ENCODE measurements around the gene DYNLL2. TPM values are rescaled to one million over a fixed set of nuclear protein-coding genes. Genes with fewer than 3 reads are reported as not detected.
"Not testable (repeated sequence)": the region's sequence is repeated elsewhere in the genome, so short reads cannot be mapped to it uniquely, and the experiment has no call there.

Gene DYNLL2
- total RNA-seq, 2 experiments from 2014 or later = 12.4 to 22.5 TPM

- Histone ChIP-seq H4K20me1 (ENCODE audit: insufficient read depth, low read length) (no peaks in the 10 kb centered on the region), H3K4me3 (ENCODE audit: low read depth, low read length, poor library complexity, severe bottlenecking) (no peak overlapping the region), H3K4me2 (ENCODE audit: low read length) (no peak overlapping the region), H3K9me3 (ENCODE audit: low read length) (no peaks in the 10 kb centered on the region), H3K4me1 (ENCODE audit: insufficient read depth, low read length, poor library complexity, severe bottlenecking) (no peaks in the 10 kb centered on the region), H3K79me2 (ENCODE audit: insufficient read depth, low read depth, low read length) (no peaks in the 10 kb centered on the region), H2AFZ (ENCODE audit: low read length) (no peak overlapping the region), H3K9me2 (ENCODE audit: insufficient read depth, low read length) (no peaks in the 10 kb centered on the region), H3K36me3 (ENCODE audit: insufficient read depth, low read length) (no peaks in the 10 kb centered on the region), H3K27ac (ENCODE audit: low read depth, low read length, poor library complexity, severe bottlenecking) (no peak overlapping the region)
- TF ChIP-seq EZH2phosphoT487 (IDR thresholded peaks at IDR 0.05; ENCODE audit: borderline replicate concordance, low read depth, low read length) (no peak), CTCF (conservative IDR thresholded peaks at IDR 0.05; ENCODE audit: low read length) (no peak)
- peak; percentile 55 for DNase-seq (ENCODE audit: low spot score)
- intact Hi-C loops (cut with micrococcal nuclease; ENCODE audit: unreplicated experiment) = no loop called here
- CTCF ChIA-PET (ENCODE audit: unreplicated experiment) = no interaction called here
- BruUV-seq (replicated peaks) = no TSS peak
- POLR2A ChIA-PET = no interaction called here
Measured at GRCh38 chr17:58120195-58120822, 37.1 kb downstream of the DYNLL2 start.

GRCh38 chr17:58121925-58122324, 38.7 kb downstream of the DYNLL2 start:
- H3K4me2 ChIP-seq (ENCODE audit: low read length) = no peak overlapping the region
- POLR2A ChIA-PET = no interaction called here
- TF ChIP-seq EZH2phosphoT487 (IDR thresholded peaks at IDR 0.05; ENCODE audit: borderline replicate concordance, low read depth, low read length) = no peak
- peak; percentile 67 for TF ChIP-seq CTCF (conservative IDR thresholded peaks at IDR 0.05; ENCODE audit: low read length)
- intact Hi-C loops (cut with micrococcal nuclease; ENCODE audit: unreplicated experiment) = no loop called here
- CTCF ChIA-PET (ENCODE audit: unreplicated experiment) = no interaction called here
- H3K9me3 ChIP-seq (ENCODE audit: low read length) = no peaks in the 10 kb centered on the region
- no peaks in the 10 kb centered on the region for H3K4me1 ChIP-seq (ENCODE audit: insufficient read depth, low read length, poor library complexity, severe bottlenecking)
- no peaks in the 10 kb centered on the region for H3K36me3 ChIP-seq (ENCODE audit: insufficient read depth, low read length)
- DNase-seq (ENCODE audit: low spot score) = peak; percentile 39
- H3K9me2 ChIP-seq (ENCODE audit: insufficient read depth, low read length) = no peaks in the 10 kb centered on the region
- no peak overlapping the region for H3K27ac ChIP-seq (ENCODE audit: low read depth, low read length, poor library complexity, severe bottlenecking)
- H4K20me1 ChIP-seq (ENCODE audit: insufficient read depth, low read length) = no peaks in the 10 kb centered on the region
- BruUV-seq (replicated peaks) = no TSS peak
- H3K79me2 ChIP-seq (ENCODE audit: insufficient read depth, low read depth, low read length) = no peaks in the 10 kb centered on the region
- H3K4me3 ChIP-seq (ENCODE audit: low read depth, low read length, poor library complexity, severe bottlenecking) = no peak overlapping the region
- no peak overlapping the region for H2AFZ ChIP-seq (ENCODE audit: low read length)

GRCh38 chr17:58127846-58128245, 44.6 kb downstream of the DYNLL2 start:
- no peak overlapping the region for H3K27ac ChIP-seq (ENCODE audit: low read depth, low read length, poor library complexity, severe bottlenecking)
- H3K4me1 ChIP-seq (ENCODE audit: insufficient read depth, low read length, poor library complexity, severe bottlenecking) = no peaks in the 10 kb centered on the region
- H4K20me1 ChIP-seq (ENCODE audit: insufficient read depth, low read length) = no peaks in the 10 kb centered on the region
- no peak overlapping the region for H2AFZ ChIP-seq (ENCODE audit: low read length)
- no peaks in the 10 kb centered on the region for H3K36me3 ChIP-seq (ENCODE audit: insufficient read depth, low read length)
- no peak overlapping the region for H3K4me3 ChIP-seq (ENCODE audit: low read depth, low read length, poor library complexity, severe bottlenecking)
- no peak overlapping the region for H3K4me2 ChIP-seq (ENCODE audit: low read length)
- intact Hi-C loops (cut with micrococcal nuclease; ENCODE audit: unreplicated experiment) = no loop called here
- H3K9me3 ChIP-seq (ENCODE audit: low read length) = no peaks in the 10 kb centered on the region
- no peak for DNase-seq (ENCODE audit: low spot score)
- no peak for TF ChIP-seq CTCF (conservative IDR thresholded peaks at IDR 0.05; ENCODE audit: low read length)
- no peak for TF ChIP-seq EZH2phosphoT487 (IDR thresholded peaks at IDR 0.05; ENCODE audit: borderline replicate concordance, low read depth, low read length)
- no peaks in the 10 kb centered on the region for H3K79me2 ChIP-seq (ENCODE audit: insufficient read depth, low read depth, low read length)
- ChIA-PET POLR2A (no interaction called here), CTCF (ENCODE audit: unreplicated experiment) (no interaction called here)
- BruUV-seq (replicated peaks) = no TSS peak
- no peaks in the 10 kb centered on the region for H3K9me2 ChIP-seq (ENCODE audit: insufficient read depth, low read length)

- BruUV-seq (replicated peaks) = not testable (repeated sequence)
Measured at GRCh38 chr17:58132697-58133096, 49.5 kb downstream of the DYNLL2 start.

More at GRCh38 chr17:58132697-58133096, 49.5 kb downstream of the DYNLL2 start:
- H3K9me2 ChIP-seq (ENCODE audit: insufficient read depth, low read length); H3K4me1 ChIP-seq (ENCODE audit: insufficient read depth, low read length, poor library complexity, severe bottlenecking); H4K20me1 ChIP-seq (ENCODE audit: insufficient read depth, low read length); H2AFZ ChIP-seq (ENCODE audit: low read length); CTCF ChIA-PET (ENCODE audit: unreplicated experiment); H3K4me2 ChIP-seq (ENCODE audit: low read length); H3K4me3 ChIP-seq (ENCODE audit: low read depth, low read length, poor library complexity, severe bottlenecking); H3K79me2 ChIP-seq (ENCODE audit: insufficient read depth, low read depth, low read length); DNase-seq (ENCODE audit: low spot score); H3K27ac ChIP-seq (ENCODE audit: low read depth, low read length, poor library complexity, severe bottlenecking); H3K36me3 ChIP-seq (ENCODE audit: insufficient read depth, low read length); intact Hi-C loops (cut with micrococcal nuclease; ENCODE audit: unreplicated experiment); H3K9me3 ChIP-seq (ENCODE audit: low read length); POLR2A ChIA-PET: not testable (repeated sequence)

Measured in OCI-LY7 (cell line).